GM12878 (cell line): ENCODE measurements around the gene BATF. TPM values are rescaled to one million over a fixed set of nuclear protein-coding genes. Genes with fewer than 3 reads are reported as not detected.

ENCODE experiments used
- ATAC-seq: fragments of 200-7000 bp; cut with Tn5 transposase; 3 replicates; pipeline ENCODE4 v1.9.1; 2020; ENCODE audit warnings: mild to moderate bottlenecking, moderate library complexity
- BruUV-seq: library from RNA; stranded (reverse); fragments of 400-500 nt; replicated peaks from 2 replicates; lab custom pipeline; 2021; lab: Mats Ljungman, UMichigan
- CTCF ChIA-PET: fragments of 300-600 bp; sonication (Branson Sonifier 250); formaldehyde crosslinking; extraction: SDS; loops from one replicate; lab custom pipeline; 2021; ENCODE audit warnings: inconsistent platforms; lab: Yijun Ruan, JAX
- POLR2A ChIA-PET: fragments of 350-600 bp; formaldehyde crosslinking; extraction: SDS; loops from one replicate; lab custom pipeline; 2021; ENCODE audit warnings: inconsistent platforms; lab: Charles Lee
- RAD21 ChIA-PET: fragments of 300-600 bp; sonication (Branson Sonifier 250); formaldehyde crosslinking; loops from one replicate; lab custom pipeline; 2023; ENCODE audit warnings: antibody characterized with exemption; ENCODE audit not compliant: unreplicated experiment; lab: Charles Lee
- SMC1A ChIA-PET: fragments of 300-600 bp; sonication (Branson Sonifier 250); formaldehyde crosslinking; loops from one replicate; lab custom pipeline; 2023; ENCODE audit not compliant: unreplicated experiment, uncharacterized antibody; lab: Charles Lee
- DNase-seq: peaks from one replicate; pipeline ENCODE4 v3.0.0-alpha.2; 2011; ENCODE audit warnings: low read depth, low spot score
- FAIRE-seq: peaks from 3 replicates; lab custom pipeline; 2011; peaks lifted over from hg19 to GRCh38; lab: Jason Lieb, UNC
- H2AFZ ChIP-seq: 2 replicates; pipeline ENCODE4 v1.6.0; 2011; ENCODE audit warnings: low read depth, low read length, control low read depth; ENCODE audit not compliant: control insufficient read depth
- H3K27ac ChIP-seq: 2 replicates; pipeline ENCODE4 v1.5.1; 2011; ENCODE audit warnings: control low read depth; ENCODE audit not compliant: control insufficient read depth, insufficient read depth
- H3K27me3 ChIP-seq, 2 experiments: replicated peaks in 1 of 2; 2 replicates each; pipeline versions ENCODE4 v1.6.0 to v1.6.1; 2011; ENCODE audit warnings: low read length in 1 of 2; ENCODE audit not compliant: control insufficient read depth in 2 of 2, insufficient read depth in 2 of 2
- H3K36me3 ChIP-seq, 2 experiments: 2 replicates each; pipeline ENCODE4 v1.5.1; 2011; ENCODE audit warnings: low read length in 1 of 2; ENCODE audit not compliant: control insufficient read depth in 2 of 2, insufficient read depth in 2 of 2
- H3K4me1 ChIP-seq: 2 replicates; pipeline ENCODE4 v1.6.1; 2011; ENCODE audit warnings: mild to moderate bottlenecking, low read length, moderate library complexity, mixed read lengths; ENCODE audit not compliant: control insufficient read depth, insufficient read depth
- H3K4me2 ChIP-seq: 2 replicates; pipeline ENCODE4 v1.6.0; 2011; ENCODE audit warnings: control low read depth; ENCODE audit not compliant: control insufficient read depth, insufficient read depth
- H3K4me3 ChIP-seq: fragments of 200-600 bp; sonication (generic); 2 replicates; pipeline ENCODE4 v1.5.1; 2016
- H3K79me2 ChIP-seq: 2 replicates; pipeline ENCODE4 v1.6.0; 2011; ENCODE audit warnings: low read length; ENCODE audit not compliant: control insufficient read depth, insufficient read depth
- H3K9ac ChIP-seq: 2 replicates; pipeline ENCODE4 v1.8.0; 2011; ENCODE audit warnings: low read length, control low read depth, mixed read lengths; ENCODE audit not compliant: control insufficient read depth, insufficient read depth
- H3K9me3 ChIP-seq: replicated peaks from 3 replicates; pipeline ENCODE4 v1.5.1; 2011; ENCODE audit warnings: mild to moderate bottlenecking, low read length; ENCODE audit not compliant: control insufficient read depth, insufficient read depth
- H4K20me1 ChIP-seq: 2 replicates; pipeline ENCODE4 v1.6.0; 2011; ENCODE audit not compliant: control insufficient read depth, insufficient read depth
- ETV6 ChIP-seq, 2 experiments: fragments of 450-650 bp in 1 of 2; IDR thresholded peaks in 1 of 2; conservative IDR thresholded peaks in 1 of 2; 2 replicates each; pipeline ENCODE4 v1.6.1; 2014; ENCODE audit warnings: antibody characterized with exemption in 1 of 2, borderline replicate concordance in 1 of 2, low read depth in 1 of 2, mild to moderate bottlenecking in 1 of 2, moderate library complexity in 1 of 2
- MLLT1 ChIP-seq: fragments of 450-650 bp; IDR thresholded peaks from 2 replicates; pipeline ENCODE4 v1.6.1; 2016; ENCODE audit warnings: mild to moderate bottlenecking
- MTA2 ChIP-seq: fragments of 450-650 bp; IDR thresholded peaks from 2 replicates; pipeline ENCODE4 v1.6.1; 2016; ENCODE audit warnings: low read depth, mild to moderate bottlenecking, moderate library complexity
- NBN ChIP-seq: fragments of 450-650 bp; IDR thresholded peaks from 2 replicates; pipeline ENCODE4 v1.6.1; 2016
- SMAD1 ChIP-seq: fragments of 450-650 bp; IDR thresholded peaks from 2 replicates; pipeline ENCODE4 v1.6.1; 2018; ENCODE audit warnings: mild to moderate bottlenecking, low read depth; ENCODE audit not compliant: partially characterized antibody
- SMC3 ChIP-seq: IDR thresholded peaks from 2 replicates; pipeline ENCODE4 v1.6.1; 2011; ENCODE audit warnings: low read length, improper control_type of control experiment, borderline replicate concordance
- SUZ12 ChIP-seq: fragments of 200-600 bp; sonication (generic); IDR thresholded peaks from one replicate; pipeline ENCODE4 v1.6.1; 2018; ENCODE audit warnings: antibody characterized with exemption, mild to moderate bottlenecking; ENCODE audit not compliant: unreplicated experiment
- YBX1 ChIP-seq: fragments of 450-650 bp; IDR thresholded peaks from 2 replicates; pipeline ENCODE4 v1.6.1; 2016; ENCODE audit warnings: antibody characterized with exemption
- YY1 ChIP-seq: IDR thresholded peaks from 2 replicates; pipeline ENCODE4 v1.6.1; 2011; ENCODE audit warnings: low read depth, mild to moderate bottlenecking, low read length
- ZBTB4 ChIP-seq: fragments of 450-650 bp; formaldehyde crosslinking; IDR thresholded peaks from 2 replicates; pipeline ENCODE4 v1.4.0; 2022; ENCODE audit warnings: mild to moderate bottlenecking, moderate library complexity
- ZNF592 ChIP-seq: fragments of 450-650 bp; IDR thresholded peaks from 2 replicates; pipeline ENCODE4 v1.6.1; 2017; ENCODE audit warnings: mild to moderate bottlenecking, moderate library complexity
- WGBS: methylation state at CpG from one replicate; pipeline ENCODE4 v1.1.6; 2016; ENCODE audit warnings: low lambda C conversion rate; ENCODE audit not compliant: insufficient replicate concordance, insufficient coverage; ENCODE audit errors: missing lambda C conversion rate; 5-methylcytosine and 5-hydroxymethylcytosine counted together
- in situ Hi-C: fragments of 300-500 bp; cut with MboI; formaldehyde crosslinking; loops from 9 replicates; pipeline ENCODE4 v1.14.3; 2018; ENCODE audit warnings: mixed read lengths
- intact Hi-C: fragments of 100-400 bp; cut with micrococcal nuclease; formaldehyde crosslinking; loops from one replicate; pipeline ENCODE4 v1.14.2; 2022; ENCODE audit not compliant: unreplicated experiment
- polyA plus RNA-seq, 11 experiments: library from polyadenylated mRNA; depleted of rRNA in 4 of 11; unstranded in 6 of 11; stranded (reverse) in 5 of 11; fragments of >200 nt; fragmentation: Nextera tagmentation in 4 of 11; fragmentation: Illumina TruSeq in 1 of 11; extraction: Ambion mirVana in 4 of 11; extraction: Trizol in 1 of 11; gene quantifications; 1 replicate in 1 of 11; 2 replicates in 10 of 11; pipeline versions ENCODE4 v1.2.1 to v1.2.3, GENCODE V29; 2011 to 2016; ENCODE audit warnings: inconsistent platforms in 2 of 11, missing spikeins in 2 of 11, low read depth in 1 of 11
- total RNA-seq, 4 experiments: library from RNA; depleted of rRNA in 3 of 4; stranded (reverse); fragments of >200 nt in 3 of 4; fragmentation: Illumina TruSeq in 1 of 4; extraction: Trizol in 1 of 4; gene quantifications; 2 replicates each; pipeline versions ENCODE4 v1.2.1 to v1.2.3, GENCODE V29; 2013 to 2021

The BATF gene
- total and polyA plus RNA-seq, 10 of the 15 experiments (the other 5 are each of a cell fraction or from before 2014, with no cell fraction given), result 10.0 to 154 (median 103) TPM

GRCh38 chr14:75486318-75486717 is 36.0 kb upstream of the BATF start:
- ChIA-PET SMC1A (interaction anchor here (0.9 to 16.1 kb wide), 15 partner anchors 10 to 358 kb away, joined by 3 to 619 read pairs (median 9); partner anchors contain the start of gene BATF), CTCF (interaction anchor here (0.7 to 19.8 kb wide), 8 partner anchors 11 to 179 kb away, joined by 3 to 520 read pairs (median 70); partner anchors contain the start of gene BATF), RAD21 (interaction anchor here (1.7 to 18.1 kb wide), 11 partner anchors 8 to 181 kb away, joined by 5 to 645 read pairs (median 43); partner anchors contain the start of genes BATF and JDP2), POLR2A (interaction anchor here (0.9 to 16.2 kb wide), 5 partner anchors 9 to 37 kb away, joined by 3 to 385 read pairs (median 6); partner anchors contain the start of gene BATF)
- Histone ChIP-seq H3K9ac (no peak overlapping the region), H3K79me2 (no peaks in the 10 kb centered on the region), H3K36me3 (no peaks in the 10 kb centered on the region), H2AFZ (no peak overlapping the region), H3K4me3 (no peak overlapping the region), H3K27ac (peak overlapping the region; percentile 69; the same call in 1 of the 2 replicates), H3K9me3 (peaks cover 8% of the 10 kb centered on the region; the same call in 2 of the 3 replicates), H3K4me1 (peaks cover 24% of the 10 kb centered on the region), H3K4me2 (peak overlapping the region; percentile 17), H4K20me1 (no peaks in the 10 kb centered on the region), H3K27me3 (no peaks in the 10 kb centered on the region)
- BruUV-seq, result no TSS peak
- no peak for DNase-seq
- 83% methylated on average over 1 of the region's 1 CpG for WGBS
- FAIRE-seq, result no peak
- no peak for ATAC-seq
- TF ChIP-seq MLLT1, result 0 out of 2 replicates have a peak, but pooled peaks have one; percentile 42
- TF ChIP-seq MTA2, result peak; percentile 52; the same call in 1 of the 2 replicates
- TF ChIP-seq ZBTB4 (CRISPR knock-in tag), result no peak
- no peak for TF ChIP-seq ETV6 (conservative IDR thresholded peaks at IDR 0.05 in 1 of 2, IDR thresholded peaks at IDR 0.05 in 1 of 2; ENCODE audit: borderline replicate concordance in 1 of 2, low read depth in 1 of 2)
- peak; percentile 93; the same call in 1 of the 2 replicates for TF ChIP-seq YBX1
- TF ChIP-seq NBN, result peak; percentile 77; the same call in 1 of the 2 replicates
- TF ChIP-seq SUZ12, result no peak
- TF ChIP-seq SMAD1, result no peak
- no peak for TF ChIP-seq SMC3
- no peak for TF ChIP-seq YY1
- TF ChIP-seq ZNF592, result no peak
- intact Hi-C loops (loop anchor here (2.0 to 5.0 kb wide), 3 partner anchors 36 to 360 kb away; partner anchors contain the start of genes BATF, JDP2 and NEK9), in situ Hi-C loops (loop anchor here (5.0 to 10.0 kb wide), 2 partner anchors 179 to 362 kb away; partner anchors contain the start of gene NEK9)
